Urinary bladder (tissue), 4 donors: ENCODE data around the gene RNASEH2B. TPM values are rescaled to one million over a fixed set of nuclear protein-coding genes. Genes with fewer than 3 reads are reported as not detected.

Source experiments
- DNase-seq: peaks from one replicate; pipeline ENCODE4 v3.0.0-alpha.2; 2015; ENCODE audit errors: extremely low spot score
- H3K27ac ChIP-seq: one replicate; pipeline ENCODE4 v1.5.1; 2013; ENCODE audit warnings: low read depth, mild to moderate bottlenecking, moderate library complexity
- H3K36me3 ChIP-seq: one replicate; pipeline ENCODE4 v1.6.1; 2013; ENCODE audit warnings: mild to moderate bottlenecking, moderate library complexity; ENCODE audit not compliant: insufficient read depth
- H3K4me1 ChIP-seq: one replicate; pipeline ENCODE4 v1.6.1; 2013; ENCODE audit warnings: mild to moderate bottlenecking, moderate library complexity; ENCODE audit not compliant: insufficient read depth
- H3K4me3 ChIP-seq: one replicate; pipeline ENCODE4 v1.5.1; 2013; ENCODE audit warnings: low read depth, low read length
- WGBS: extraction: QIAGEN DNeasy Blood & Tissue Kit; methylation state at CpG from one replicate; pipeline ENCODE4 v1.1.7; 2013; 5-methylcytosine and 5-hydroxymethylcytosine counted together
- polyA plus RNA-seq: library from polyadenylated mRNA; stranded (reverse); fragments of 200-250 nt; gene quantifications from one replicate; pipeline ENCODE4 v1.2.3, GENCODE V29; 2013
- total RNA-seq: library from RNA; depleted of rRNA; stranded (reverse); fragments of >200 nt; gene quantifications from one replicate; pipeline ENCODE4 v1.2.3, GENCODE V29; 2014
- donor health status: healthy with polysubstance abuse.
- donor health status: healthy.

The RNASEH2B gene
- total and polyA plus RNA-seq, 2 donors = 36.3 to 154 TPM

DNA sequence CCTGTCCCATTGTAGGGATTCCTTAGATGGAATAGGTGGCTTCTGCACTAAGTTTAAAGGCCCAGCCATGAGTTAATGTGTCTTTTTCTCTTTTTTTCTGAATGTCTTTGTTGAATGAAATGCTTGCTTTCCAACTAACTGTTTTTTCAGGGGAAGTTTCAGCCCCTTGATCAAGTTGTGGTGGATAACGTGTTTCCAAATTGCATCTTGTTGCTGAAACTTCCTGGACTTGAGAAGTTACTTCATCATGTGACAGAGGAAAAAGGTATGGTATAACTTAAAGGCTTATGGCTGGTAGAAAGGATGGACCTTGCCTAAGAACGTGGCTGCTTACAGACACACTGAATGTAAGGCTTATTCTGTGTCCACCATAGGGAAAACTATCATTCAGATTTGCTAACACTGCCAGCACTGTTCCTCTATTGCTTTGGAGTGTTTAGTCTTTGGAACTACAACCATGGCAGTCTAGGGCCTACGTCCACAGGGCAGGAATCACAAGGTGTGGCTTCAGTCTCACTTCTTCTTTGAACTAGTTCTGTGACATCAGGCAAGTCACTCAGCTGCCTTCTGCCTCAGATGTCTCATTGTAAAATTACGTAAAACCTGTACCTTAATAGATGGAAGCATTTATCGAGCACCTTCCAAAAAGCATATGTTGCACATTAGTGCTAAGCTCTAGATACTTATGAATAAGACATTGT lies 25.3 kb downstream of the RNASEH2B start:
- H3K4me1 ChIP-seq = no peaks in the 10 kb centered on the region
- no peak for DNase-seq
- WGBS = 95% methylated on average over 5 of the region's 5 CpGs
- H3K36me3 ChIP-seq = peaks cover 1% of the 10 kb centered on the region
- H3K27ac ChIP-seq = no peak overlapping the region
- no peak overlapping the region for H3K4me3 ChIP-seq

GRCh38 chr13:50936679-50937078 lies 27.1 kb downstream of the RNASEH2B start:
- Histone ChIP-seq H3K36me3 (no peaks in the 10 kb centered on the region), H3K27ac (no peak overlapping the region), H3K4me3 (no peak overlapping the region), H3K4me1 (no peaks in the 10 kb centered on the region)
- 85% methylated on average over 2 of the region's 2 CpGs for WGBS
- DNase-seq = no peak

- H3K27ac ChIP-seq = no peak overlapping the region
- DNase-seq = no peak
- peaks cover 5% of the 10 kb centered on the region for H3K36me3 ChIP-seq
- H3K4me3 ChIP-seq = no peak overlapping the region
- H3K4me1 ChIP-seq = no peaks in the 10 kb centered on the region
- WGBS = 80% methylated on average over 2 of the region's 2 CpGs
Measured at GRCh38 chr13:50940509-50940908, 30.9 kb downstream of the RNASEH2B start.

GRCh38 chr13:50941146-50941545 lies 31.6 kb downstream of the RNASEH2B start:
- no peak for DNase-seq
- peaks cover 5% of the 10 kb centered on the region for H3K36me3 ChIP-seq
- H3K4me3 ChIP-seq = no peak overlapping the region
- 98% methylated on average over 2 of the region's 2 CpGs for WGBS
- H3K4me1 ChIP-seq = no peaks in the 10 kb centered on the region
- no peak overlapping the region for H3K27ac ChIP-seq

GRCh38 chr13:50942630-50943311 lies 33.2 kb downstream of the RNASEH2B start:
- Histone ChIP-seq H3K4me3 (no peak overlapping the region), H3K36me3 (peaks cover 5% of the 10 kb centered on the region), H3K4me1 (no peaks in the 10 kb centered on the region), H3K27ac (no peak overlapping the region)
- DNase-seq = no peak
- 86% methylated on average over 3 of the region's 3 CpGs for WGBS

DNA sequence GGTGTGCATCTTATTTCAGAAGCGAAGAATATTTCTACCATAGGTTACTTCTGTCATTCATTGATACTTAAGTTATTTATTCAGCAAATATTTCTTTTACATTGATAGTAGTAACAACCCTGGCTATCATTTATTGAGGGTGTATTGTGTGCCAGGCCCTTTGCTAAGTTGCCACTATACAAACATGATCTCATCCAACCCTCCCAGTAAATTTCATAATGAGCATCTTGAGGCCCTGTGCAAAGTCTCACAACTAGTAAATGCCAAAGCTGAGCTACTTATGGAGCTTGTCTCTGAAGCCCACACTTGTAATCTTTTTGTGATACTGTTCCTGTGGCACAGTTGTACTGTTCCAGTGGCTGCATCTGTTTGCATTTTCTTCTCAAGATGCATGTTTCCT lies 36.1 kb downstream of the RNASEH2B start:
- H3K36me3 ChIP-seq = peaks cover 5% of the 10 kb centered on the region
- H3K27ac ChIP-seq = no peak overlapping the region
- no peak overlapping the region for H3K4me3 ChIP-seq
- no peak for DNase-seq
- 45% methylated on average over 1 of the region's 1 CpG for WGBS
- H3K4me1 ChIP-seq = no peaks in the 10 kb centered on the region

- Histone ChIP-seq H3K4me3 (no peak overlapping the region), H3K27ac (no peak overlapping the region), H3K4me1 (no peaks in the 10 kb centered on the region), H3K36me3 (peaks cover under 1% of the 10 kb centered on the region)
- 23% methylated on average over 1 of the region's 1 CpG for WGBS
- DNase-seq = no peak
Measured at GRCh38 chr13:50948601-50949000, 39.0 kb downstream of the RNASEH2B start.

GRCh38 chr13:50950849-50951248 lies 41.3 kb downstream of the RNASEH2B start:
- H3K4me1 ChIP-seq = no peaks in the 10 kb centered on the region
- H3K36me3 ChIP-seq = no peaks in the 10 kb centered on the region
- H3K27ac ChIP-seq = no peak overlapping the region
- DNase-seq = no peak
- 44% methylated on average over 3 of the region's 3 CpGs for WGBS
- H3K4me3 ChIP-seq = no peak overlapping the region

GRCh38 chr13:50951366-50951765 lies 41.8 kb downstream of the RNASEH2B start:
- WGBS = 66% methylated on average over 3 of the region's 3 CpGs
- Histone ChIP-seq H3K4me3 (no peak overlapping the region), H3K4me1 (no peaks in the 10 kb centered on the region), H3K27ac (no peak overlapping the region), H3K36me3 (no peaks in the 10 kb centered on the region)
- DNase-seq = no peak

GRCh38 chr13:50955241-50955640 lies 45.6 kb downstream of the RNASEH2B start:
- WGBS = 90% methylated on average over 4 of the region's 4 CpGs
- H3K27ac ChIP-seq = no peak overlapping the region
- H3K4me1 ChIP-seq = no peaks in the 10 kb centered on the region
- DNase-seq = no peak
- no peak overlapping the region for H3K4me3 ChIP-seq
- H3K36me3 ChIP-seq = no peaks in the 10 kb centered on the region

- H3K4me1 ChIP-seq = no peaks in the 10 kb centered on the region
- DNase-seq = no peak
- WGBS = 95% methylated on average over 1 of the region's 1 CpG
- no peak overlapping the region for H3K4me3 ChIP-seq
- H3K27ac ChIP-seq = no peak overlapping the region
- no peaks in the 10 kb centered on the region for H3K36me3 ChIP-seq
Measured at GRCh38 chr13:50955798-50956197, 46.2 kb downstream of the RNASEH2B start.

DNA sequence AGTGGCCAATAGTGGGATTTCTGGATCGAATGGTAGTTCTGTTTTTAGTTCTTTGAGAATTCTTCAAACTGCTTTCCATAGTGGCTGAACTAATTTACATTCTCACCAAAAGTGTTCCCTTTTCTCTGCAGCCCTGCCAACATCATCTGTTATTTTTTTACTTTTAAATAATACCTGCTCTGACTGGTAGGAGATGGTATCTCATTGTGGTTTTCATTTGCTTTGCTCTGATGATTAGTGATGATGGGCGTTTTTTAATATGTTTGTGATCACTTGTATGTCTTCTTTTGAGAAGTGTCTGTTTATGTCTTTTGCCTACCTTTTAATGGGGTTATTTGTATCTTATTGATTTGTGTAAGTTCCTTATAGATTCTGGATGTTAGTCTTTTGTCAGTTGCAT lies 48.0 kb downstream of the RNASEH2B start:
- Histone ChIP-seq H3K27ac (no peak overlapping the region), H3K4me3 (no peak overlapping the region), H3K4me1 (no peaks in the 10 kb centered on the region), H3K36me3 (no peaks in the 10 kb centered on the region)
- no peak for DNase-seq
- 92% methylated on average over 2 of the region's 2 CpGs for WGBS

DNA sequence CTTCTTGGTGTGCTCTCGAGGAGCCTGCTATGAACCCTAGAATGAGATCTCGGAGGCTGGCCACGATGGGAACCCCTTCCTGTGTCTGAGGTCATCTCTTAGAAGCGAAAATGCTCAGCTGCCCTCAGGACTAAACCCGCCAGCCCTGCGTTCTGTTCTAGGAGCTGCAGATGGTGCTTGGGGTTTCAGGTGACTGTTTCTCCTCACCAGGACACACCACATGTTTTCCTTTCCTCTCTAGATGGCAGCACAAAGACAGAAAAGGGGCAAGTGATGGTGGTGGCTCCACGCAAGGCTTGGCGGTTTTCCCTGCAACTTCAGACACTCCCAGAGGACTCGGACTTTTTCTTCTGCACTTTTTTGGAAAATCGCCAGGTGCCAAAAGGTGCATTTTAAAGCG lies 60.1 kb downstream of the RNASEH2B start:
- Histone ChIP-seq H3K27ac (no peak overlapping the region), H3K36me3 (no peaks in the 10 kb centered on the region), H3K4me3 (no peak overlapping the region), H3K4me1 (no peaks in the 10 kb centered on the region)
- 71% methylated on average over 11 of the region's 11 CpGs for WGBS
- DNase-seq = no peak

GRCh38 chr13:50970956-50971355 lies 61.4 kb downstream of the RNASEH2B start:
- no peaks in the 10 kb centered on the region for H3K4me1 ChIP-seq
- no peak overlapping the region for H3K27ac ChIP-seq
- no peaks in the 10 kb centered on the region for H3K36me3 ChIP-seq
- H3K4me3 ChIP-seq = no peak overlapping the region
- 93% methylated on average over 2 of the region's 2 CpGs for whole genome bisulfite sequencing
- no peak for DNase-seq
